22Rv1 (cell line): ENCODE results near the gene DBNDD2.

Source experiments
- CTCF ChIP-seq: fragments of 450-650 bp; IDR thresholded peaks from 2 replicates; pipeline ENCODE4 v1.5.1; 2017; ENCODE audit warnings: mild to moderate bottlenecking
- ZFX ChIP-seq: fragments of 450-650 bp; IDR thresholded peaks from 2 replicates; pipeline ENCODE4 v1.6.1; 2017; ENCODE audit warnings: antibody characterized with exemption, borderline replicate concordance

GRCh38 chr20:45433976-45434375, 25.9 kb downstream of the DBNDD2 start:
- TF ChIP-seq CTCF (no peak), ZFX (no peak)
